Thoracic aorta (tissue), 2 donors: ENCODE results near the gene GNG3. TPM values are rescaled to one million over a fixed set of nuclear protein-coding genes. Genes with fewer than 3 reads are reported as not detected.
"Not testable (repeated sequence)": the region's sequence is repeated elsewhere in the genome, so short reads cannot be mapped to it uniquely, and the experiment has no call there.

Experiments
- ATAC-seq: fragments of 150-250 bp; one replicate; pipeline ENCODE4 v1.8.0; 2017; ENCODE audit warnings: low read depth; ENCODE audit not compliant: insufficient number of reproducible peaks, low FRiP score
- DNase-seq: peaks from one replicate; pipeline ENCODE4 v3.0.0-alpha.2; 2020; ENCODE audit warnings: low spot score
- H3K27ac ChIP-seq, 2 donors: fragments of 200-600 bp; sonication (generic); 1 replicate in 1 of 2; 2 replicates in 1 of 2; pipeline ENCODE4 v1.5.1; 2016; ENCODE audit warnings: mild to moderate bottlenecking in 2 of 2, moderate library complexity in 2 of 2
- H3K27me3 ChIP-seq: fragments of 200-600 bp; sonication (generic); replicated peaks from 2 replicates; pipeline ENCODE4 v1.6.0; 2016; ENCODE audit warnings: mild to moderate bottlenecking; ENCODE audit not compliant: insufficient read depth
- H3K36me3 ChIP-seq: fragments of 200-600 bp; sonication (generic); one replicate; pipeline ENCODE4 v1.5.1; 2016
- H3K4me1 ChIP-seq, 2 donors: fragments of 200-600 bp; sonication (generic); 1 replicate in 1 of 2; 2 replicates in 1 of 2; pipeline versions ENCODE4 v1.5.1 to v1.6.0; 2016; ENCODE audit warnings: low read depth in 2 of 2, mild to moderate bottlenecking in 1 of 2; ENCODE audit not compliant: control insufficient read depth in 1 of 2
- H3K4me3 ChIP-seq: fragments of 200-600 bp; sonication (generic); 2 replicates; pipeline ENCODE4 v1.5.1; 2016; ENCODE audit warnings: mild to moderate bottlenecking
- H3K9me3 ChIP-seq: fragments of 200-600 bp; sonication (generic); 2 replicates; pipeline ENCODE4 v1.5.1; 2016
- CTCF ChIP-seq: fragments of 200-600 bp; sonication (generic); IDR thresholded peaks from one replicate; pipeline ENCODE4 v1.5.1; 2019; ENCODE audit warnings: antibody characterized with exemption
- total RNA-seq, 2 donors: library from RNA; depleted of rRNA; stranded (reverse); fragments of >200 nt; gene quantifications; one replicate each; pipeline versions ENCODE4 v1.1.0 to v1.2.3, GENCODE V29; 2016

GNG3 gene
- total RNA-seq, 2 donors from 2014 or later, result not detected

DNA sequence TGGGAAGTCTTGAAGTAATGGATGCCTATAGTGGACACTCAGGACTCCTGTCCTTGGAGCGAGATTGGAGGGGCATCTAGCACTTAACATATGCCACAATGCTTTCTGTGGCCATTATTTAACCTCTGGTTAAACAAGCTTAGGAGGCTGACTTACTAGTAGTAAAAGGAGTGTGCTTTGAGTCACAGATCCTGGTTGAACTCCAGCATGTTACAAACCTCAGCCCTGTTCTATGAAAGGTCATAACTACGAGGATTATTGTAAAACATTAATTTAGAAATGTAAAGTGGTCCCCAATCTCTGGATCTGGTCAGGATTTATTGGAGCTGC is 34.3 kb upstream of the GNG3 start:
- no peaks in the 10 kb centered on the region for H3K9me3 ChIP-seq
- TF ChIP-seq CTCF, result no peak
- no peak overlapping the region for H3K27ac ChIP-seq
- no peak overlapping the region for H3K4me3 ChIP-seq
- H3K36me3 ChIP-seq, result peaks cover 16% of the 10 kb centered on the region
- DNase-seq, result no peak
- ATAC-seq, result no peak
- H3K4me1 ChIP-seq, result peaks cover 20 to 38% of the 10 kb centered on the region in 2 donors
- H3K27me3 ChIP-seq, result no peaks in the 10 kb centered on the region

- H3K9me3 ChIP-seq, ATAC-seq, H3K4me3 ChIP-seq, DNase-seq, H3K27me3 ChIP-seq, H3K27ac ChIP-seq: not testable (repeated sequence)
- Histone ChIP-seq H3K4me1 (peaks cover 24 to 41% of the 10 kb centered on the region in 2 donors), H3K36me3 (peaks cover 16% of the 10 kb centered on the region)
Measured at GRCh38 chr11:62675415-62675814, 32.1 kb upstream of the GNG3 start.

DNA sequence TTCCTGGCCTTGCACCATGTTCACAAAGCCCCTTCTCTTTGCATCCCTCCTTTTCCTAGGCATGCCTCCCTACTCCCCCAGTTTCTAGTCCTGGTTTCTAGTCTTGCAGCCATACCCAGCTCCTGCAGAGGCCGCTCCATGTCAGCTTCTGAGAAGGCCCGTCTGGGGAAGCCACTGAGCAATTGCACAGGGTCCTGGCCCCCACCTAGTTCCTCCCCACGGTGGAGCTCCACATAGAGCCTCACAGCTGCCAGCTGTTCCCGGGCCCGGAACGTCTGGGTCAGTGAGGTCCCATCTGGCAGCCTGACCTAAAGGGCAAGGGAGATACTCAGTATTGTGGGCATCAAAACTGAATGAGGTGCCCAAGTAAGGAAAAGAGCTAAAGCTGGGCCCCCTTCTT is 30.8 kb upstream of the GNG3 start:
- Histone ChIP-seq H3K27me3 (no peaks in the 10 kb centered on the region), H3K4me1 (peaks cover 18 to 34% of the 10 kb centered on the region in 2 donors), H3K9me3 (no peaks in the 10 kb centered on the region), H3K27ac (no peak overlapping the region), H3K36me3 (peaks cover 16% of the 10 kb centered on the region), H3K4me3 (no peak overlapping the region)
- TF ChIP-seq CTCF, result no peak
- no peak for ATAC-seq
- no peak for DNase-seq

GRCh38 chr11:62677156-62677555 is 30.3 kb upstream of the GNG3 start:
- no peaks in the 10 kb centered on the region for H3K9me3 ChIP-seq
- DNase-seq, result no peak
- no peak for ATAC-seq
- TF ChIP-seq CTCF, result no peak
- no peak overlapping the region for H3K4me3 ChIP-seq
- peaks cover 18 to 34% of the 10 kb centered on the region in 2 donors for H3K4me1 ChIP-seq
- no peaks in the 10 kb centered on the region for H3K27me3 ChIP-seq
- H3K36me3 ChIP-seq, result peaks cover 16% of the 10 kb centered on the region
- no peak overlapping the region for H3K27ac ChIP-seq

GRCh38 chr11:62677714-62678113 is 29.8 kb upstream of the GNG3 start:
- DNase-seq (no peak), ATAC-seq (no peak)
- Histone ChIP-seq H3K9me3 (no peaks in the 10 kb centered on the region), H3K27me3 (no peaks in the 10 kb centered on the region), H3K4me1 (peaks cover 15 to 31% of the 10 kb centered on the region in 2 donors), H3K27ac (peak overlapping the region; percentile 93 to 97), H3K4me3 (peak overlapping the region; percentile 100), H3K36me3 (peaks cover 16% of the 10 kb centered on the region)
- TF ChIP-seq CTCF, result no peak

DNA sequence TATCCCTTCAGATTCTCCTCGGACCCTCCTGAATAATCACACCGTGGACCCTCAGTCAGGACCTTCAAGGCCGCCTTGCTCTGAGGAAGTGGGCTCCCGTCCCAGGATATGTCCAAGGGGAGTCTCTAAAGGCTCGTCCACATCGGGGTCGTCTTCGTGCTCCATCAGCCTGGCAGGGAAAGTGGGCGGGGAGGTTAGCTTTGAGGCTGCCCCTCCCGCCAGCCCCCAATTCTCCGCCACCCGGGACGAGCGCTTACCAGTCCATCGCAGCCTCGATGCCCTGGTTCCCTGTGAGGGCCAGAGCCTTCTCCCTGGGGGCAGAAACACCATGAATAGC is 29.1 kb upstream of the GNG3 start:
- no peak for DNase-seq
- Histone ChIP-seq H3K9me3 (no peaks in the 10 kb centered on the region), H3K4me3 (peak overlapping the region; percentile 100), H3K4me1 (peaks cover 11 to 25% of the 10 kb centered on the region in 2 donors), H3K27me3 (no peaks in the 10 kb centered on the region), H3K36me3 (peaks cover 16% of the 10 kb centered on the region), H3K27ac (peak overlapping the region; percentile 93 to 97)
- no peak for ATAC-seq
- TF ChIP-seq CTCF, result no peak
